ENCODE measurements around the gene SELENOW.
A peak's percentile ranks its signal among the peaks of the same experiment; 100 is the strongest.
"Not testable (repeated sequence)": the region's sequence is repeated elsewhere in the genome, so short reads cannot be mapped to it uniquely, and the experiment has no call there.

SELENOW gene

DNA sequence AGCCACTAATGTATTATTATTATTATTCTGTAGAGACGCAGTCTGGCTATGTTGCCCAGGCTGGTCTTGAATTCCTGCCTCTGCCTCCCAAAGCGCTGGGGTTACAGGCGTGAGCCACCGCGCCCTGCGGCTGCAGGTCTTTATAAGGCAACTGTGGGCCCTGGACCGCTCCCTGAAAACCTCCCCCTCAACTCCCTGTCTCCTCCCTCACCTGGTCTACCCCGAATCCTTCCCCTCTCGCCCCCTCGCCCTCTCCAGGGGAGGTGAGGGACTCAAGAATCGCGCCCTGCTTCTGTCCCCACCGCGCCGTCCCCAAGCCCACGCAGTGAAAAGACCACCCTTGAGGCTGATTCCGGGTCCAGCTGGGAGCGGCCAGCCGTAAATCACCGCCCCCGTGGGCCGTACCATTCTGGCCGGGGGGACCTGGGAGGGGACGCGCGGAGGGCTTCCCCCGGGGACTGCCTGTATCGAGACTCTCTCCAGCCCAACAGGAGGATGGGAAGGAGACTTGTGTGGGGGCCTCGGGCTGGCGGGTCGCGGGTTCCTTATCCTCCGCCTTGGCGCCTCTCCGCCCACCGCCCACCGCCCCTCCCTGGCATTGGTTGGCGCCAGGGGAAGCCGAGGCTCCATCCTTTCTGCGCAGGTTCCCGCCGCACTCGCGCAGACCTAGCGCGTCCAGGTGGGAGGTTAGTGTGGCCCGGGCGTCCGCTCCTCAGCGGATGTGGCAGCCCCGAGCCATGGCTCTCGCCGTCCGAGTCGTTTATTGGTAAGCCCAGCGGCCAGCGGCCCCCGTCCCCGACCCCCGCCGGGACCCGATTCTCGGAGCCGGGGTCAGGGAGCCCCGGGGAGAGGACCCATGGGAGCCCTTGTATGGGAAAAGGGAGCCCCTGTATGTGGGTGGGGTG, at the start of gene SELENOW:
TSS of gene SELENOW (plus strand) at position 655 of the 905 bp plus-strand sequence. CDS start at position 738, 83 bp downstream.
- no peak for FAIRE-seq

DNA sequence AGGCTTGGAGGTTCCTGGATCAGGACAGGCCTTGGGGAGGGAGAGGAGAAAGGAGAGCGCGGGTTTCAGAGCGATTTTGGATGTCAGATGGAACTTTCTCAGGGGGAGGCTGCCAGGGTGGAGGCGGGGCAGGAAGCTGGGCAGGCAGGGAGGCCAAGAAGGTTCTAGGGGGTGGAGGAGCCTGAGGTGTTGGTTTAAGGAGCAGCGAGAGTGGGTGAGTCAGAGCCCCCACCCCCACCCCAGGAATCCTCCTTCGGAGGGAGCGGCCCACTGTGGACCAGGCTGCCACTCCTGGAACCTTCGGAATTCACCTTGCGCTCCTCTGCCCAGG, 49.1 kb upstream of the SELENOW start:
- FAIRE-seq: no peak

DNA sequence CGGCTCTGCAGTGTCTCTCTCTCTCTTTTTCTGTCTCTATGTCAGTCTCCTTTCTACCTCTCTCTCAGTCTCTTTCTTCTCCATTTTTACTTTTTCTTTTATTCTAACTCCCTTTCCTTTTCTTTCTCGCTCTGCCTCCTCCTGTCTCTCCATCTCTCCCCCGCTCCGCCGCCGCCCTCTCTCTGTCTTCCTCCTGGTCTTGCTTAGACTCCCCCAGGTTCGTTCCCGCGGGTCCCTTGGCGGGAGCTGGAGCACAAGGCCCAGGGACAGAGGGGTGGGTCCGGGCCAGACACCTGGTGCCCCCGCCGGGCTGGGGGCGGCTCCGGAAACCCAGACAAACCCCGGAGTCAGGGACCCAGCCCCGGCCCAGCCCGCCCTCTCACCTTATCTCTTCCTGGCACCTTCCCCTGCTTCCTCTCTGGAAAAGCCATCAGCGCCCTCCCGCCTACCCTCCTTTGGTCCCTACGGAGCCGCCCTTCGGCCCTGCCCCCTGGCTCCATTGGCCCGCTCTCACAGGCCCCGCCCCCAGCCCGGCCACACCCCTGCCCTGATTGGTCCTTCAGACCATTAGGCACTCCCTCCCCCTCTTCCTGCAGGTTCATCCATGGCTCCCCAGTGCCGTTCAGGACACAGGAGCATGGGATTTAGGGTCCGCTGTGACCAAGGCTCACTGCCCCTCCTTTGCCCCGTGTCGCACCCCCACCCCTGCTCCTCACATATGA, 48.5 kb upstream of the SELENOW start:
- no peak for FAIRE-seq

DNA sequence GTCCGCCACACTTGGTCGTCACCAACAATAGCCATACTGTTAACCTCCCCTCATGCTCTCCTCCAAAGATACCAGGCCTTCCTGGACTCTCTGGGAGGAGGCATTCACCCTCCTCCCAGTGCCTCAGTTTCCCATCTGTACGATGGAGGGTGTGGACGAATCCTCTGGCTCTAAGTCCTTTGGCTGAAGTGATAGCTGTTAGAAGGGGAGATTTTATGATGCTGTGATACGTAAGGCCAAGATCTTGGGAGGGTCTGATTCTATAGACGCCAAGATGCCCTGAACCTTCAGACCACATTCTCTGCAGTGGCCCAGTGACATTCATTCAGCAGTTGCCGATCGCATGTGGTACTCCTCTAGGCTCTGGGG, 48.0 kb upstream of the SELENOW start:
- no peak for FAIRE-seq

DNA sequence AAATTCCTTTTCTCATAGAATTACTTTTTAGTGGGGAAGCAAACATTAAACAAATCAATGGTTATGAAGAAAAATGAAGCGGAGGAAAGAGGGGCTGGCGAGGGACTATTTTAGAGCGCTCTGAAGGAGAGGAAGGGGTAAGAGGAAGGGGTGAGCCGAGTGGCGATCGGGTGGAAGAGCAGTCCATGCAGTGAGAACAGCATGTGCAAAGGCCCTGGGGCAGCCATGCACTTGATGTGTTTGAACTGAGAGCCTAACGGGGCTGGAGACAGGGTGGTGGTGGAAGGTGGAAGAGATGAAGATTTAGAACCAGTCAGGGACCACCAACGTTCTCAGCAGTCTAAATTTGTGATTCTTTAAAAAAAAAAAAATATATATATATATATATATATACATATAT, 47.6 kb upstream of the SELENOW start:
- no peak for FAIRE-seq

DNA sequence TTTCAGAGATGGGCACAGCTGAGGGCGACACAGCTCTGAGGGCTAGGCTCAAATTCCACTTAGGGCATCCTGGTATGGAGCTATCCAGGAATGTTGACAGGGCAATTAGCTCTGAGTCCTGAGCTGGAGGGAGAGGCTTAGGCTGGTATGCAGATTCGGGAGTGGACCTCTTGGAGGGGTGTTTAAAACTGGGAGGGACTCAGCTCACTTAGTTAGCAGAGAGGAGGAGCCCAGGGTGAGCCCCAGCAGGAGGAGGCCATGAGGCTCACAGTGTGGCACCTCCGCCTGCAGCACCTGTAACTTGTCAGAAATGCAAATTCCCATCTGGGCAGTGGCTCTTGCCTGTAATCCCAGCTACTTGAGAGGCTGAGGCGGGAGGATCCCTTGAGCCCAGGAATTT, 43.4 kb upstream of the SELENOW start:
- FAIRE-seq: no peak

DNA sequence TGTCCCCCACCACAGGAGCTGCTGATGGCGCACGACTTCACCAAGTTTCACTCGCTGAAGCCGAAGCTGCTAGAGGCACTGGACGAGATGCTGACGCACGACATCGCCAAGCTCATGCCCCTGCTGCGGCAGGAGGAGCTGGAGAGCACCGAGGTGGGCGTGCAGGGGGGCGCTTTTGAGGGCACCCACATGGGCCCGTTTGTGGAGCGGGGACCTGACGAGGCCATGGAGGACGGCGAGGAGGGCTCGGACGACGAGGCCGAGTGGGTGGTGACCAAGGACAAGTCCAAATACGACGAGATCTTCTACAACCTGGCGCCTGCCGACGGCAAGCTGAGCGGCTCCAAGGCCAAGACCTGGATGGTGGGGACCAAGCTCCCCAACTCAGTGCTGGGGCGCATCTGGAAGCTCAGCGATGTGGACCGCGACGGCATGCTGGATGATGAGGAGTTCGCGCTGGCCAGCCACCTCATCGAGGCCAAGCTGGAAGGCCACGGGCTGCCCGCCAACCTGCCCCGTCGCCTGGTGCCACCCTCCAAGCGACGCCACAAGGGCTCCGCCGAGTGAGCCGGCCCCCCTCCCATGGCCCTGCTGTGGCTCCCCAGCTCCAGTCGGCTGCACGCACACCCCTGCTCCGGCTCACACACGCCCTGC, 37.5 kb upstream of the SELENOW start:
- no peak for FAIRE-seq

DNA sequence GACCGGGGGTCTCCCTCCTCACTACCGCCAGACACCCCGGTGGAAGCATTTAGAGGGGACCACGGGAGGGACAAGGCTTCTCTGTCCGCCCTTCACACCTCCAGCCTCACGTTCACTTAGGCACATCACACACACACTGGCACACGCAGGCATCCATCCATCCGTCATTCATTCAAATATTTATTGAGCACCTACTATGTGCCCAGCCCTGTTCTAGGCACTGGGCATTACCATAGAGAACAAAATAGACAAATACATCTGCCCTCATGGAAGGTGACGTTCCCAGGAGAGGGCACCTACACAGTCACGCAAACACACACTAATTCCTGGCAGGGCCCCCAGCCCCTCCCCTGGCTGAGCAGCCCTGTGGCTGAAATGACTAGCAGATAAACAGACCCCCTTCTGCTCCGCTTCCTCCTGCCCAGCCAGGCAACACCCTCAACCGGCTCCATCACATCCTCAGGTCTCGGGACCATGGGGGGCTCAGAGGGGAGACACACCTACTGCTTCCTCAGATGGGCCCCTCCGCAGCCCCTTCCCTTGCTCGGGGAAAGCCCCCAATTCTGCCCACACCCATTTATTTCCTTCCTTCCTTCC, 36.9 kb upstream of the SELENOW start:
- FAIRE-seq: no peak

DNA sequence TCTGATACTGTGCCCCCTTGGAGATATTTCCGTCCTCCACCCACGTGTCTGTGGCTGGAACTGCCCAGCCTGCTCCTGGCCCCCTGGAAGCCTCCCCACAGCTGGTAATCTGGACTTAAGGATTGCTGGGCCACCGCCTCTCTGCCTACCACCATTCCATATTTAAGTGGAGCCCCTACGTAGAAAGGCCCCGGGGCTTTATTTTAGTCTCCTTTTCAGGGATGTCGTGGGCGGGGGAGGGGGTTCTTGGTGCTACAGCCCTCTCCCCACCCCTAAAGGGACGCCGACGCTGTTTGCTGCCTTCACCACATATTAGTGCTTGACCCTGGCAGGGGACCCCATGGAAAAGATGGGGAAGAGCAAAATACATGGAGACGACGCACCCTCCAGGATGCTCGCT, 35.9 kb upstream of the SELENOW start:
- no peak for FAIRE-seq

DNA sequence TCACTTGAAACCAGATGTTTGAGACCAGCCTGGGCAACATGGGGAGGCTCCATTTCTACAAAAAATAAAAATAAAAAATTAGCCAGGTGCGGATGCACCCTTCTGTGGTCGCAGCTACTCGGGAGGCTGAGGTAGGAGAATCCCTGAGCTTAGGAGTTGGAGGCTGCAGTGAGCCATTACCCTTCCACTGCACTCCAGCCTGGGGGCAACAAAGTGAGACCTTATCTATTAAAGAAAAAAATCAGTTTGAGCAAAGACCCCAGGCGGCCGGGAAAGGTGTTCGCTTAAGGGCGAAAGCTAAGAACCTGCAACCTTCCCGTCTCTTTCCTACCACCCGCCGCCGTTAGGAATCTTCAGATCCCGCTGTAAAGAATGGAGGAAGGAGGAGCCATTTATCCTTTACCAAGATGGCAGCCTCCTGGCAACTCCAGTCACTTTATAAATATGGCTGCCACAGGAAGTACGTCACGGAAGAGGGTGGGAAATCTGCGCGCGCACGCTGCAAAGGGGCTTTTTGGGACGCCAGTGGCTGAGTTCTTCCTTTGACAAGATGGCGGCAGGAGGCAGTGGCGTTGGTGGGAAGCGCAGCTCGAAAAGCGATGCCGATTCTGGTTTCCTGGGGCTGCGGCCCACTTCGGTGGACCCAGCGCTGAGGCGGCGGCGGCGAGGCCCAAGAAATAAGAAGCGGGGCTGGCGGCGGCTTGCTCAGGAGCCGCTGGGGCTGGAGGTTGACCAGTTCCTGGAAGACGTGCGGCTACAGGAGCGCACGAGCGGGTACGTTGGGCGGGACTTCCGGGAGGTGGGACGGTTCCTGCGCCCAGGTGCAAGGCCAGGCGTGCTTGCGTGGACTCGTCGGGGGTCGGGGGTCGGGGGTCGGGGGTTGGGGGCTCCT, 33.2 kb upstream of the SELENOW start, which contains the start of gene NOP53:
TSS of gene NOP53 (plus strand) at position 537 of the 892 bp plus-strand sequence. CDS start at position 551, 14 bp downstream.
- peak; percentile 94 for FAIRE-seq

DNA sequence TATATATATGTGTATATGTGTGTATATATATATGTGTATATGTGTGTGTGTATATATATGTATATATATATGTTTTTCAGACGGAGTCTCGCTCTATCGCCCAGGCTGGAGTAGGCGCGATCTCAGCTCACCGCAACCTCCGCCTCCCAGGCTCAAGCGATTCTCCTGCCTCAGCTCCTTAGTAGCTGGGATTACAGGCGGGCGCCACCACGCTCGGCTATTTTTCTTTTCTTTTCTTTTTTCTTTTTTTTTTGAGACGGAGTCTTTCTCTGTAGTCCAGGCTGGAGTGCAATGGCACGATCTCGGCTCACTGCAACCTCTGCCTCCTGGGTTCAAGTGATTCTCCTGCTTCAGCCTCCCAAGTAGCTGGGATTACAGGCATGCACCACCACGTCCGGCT, 32.4 kb upstream of the SELENOW start:
- not testable (repeated sequence) for FAIRE-seq

DNA sequence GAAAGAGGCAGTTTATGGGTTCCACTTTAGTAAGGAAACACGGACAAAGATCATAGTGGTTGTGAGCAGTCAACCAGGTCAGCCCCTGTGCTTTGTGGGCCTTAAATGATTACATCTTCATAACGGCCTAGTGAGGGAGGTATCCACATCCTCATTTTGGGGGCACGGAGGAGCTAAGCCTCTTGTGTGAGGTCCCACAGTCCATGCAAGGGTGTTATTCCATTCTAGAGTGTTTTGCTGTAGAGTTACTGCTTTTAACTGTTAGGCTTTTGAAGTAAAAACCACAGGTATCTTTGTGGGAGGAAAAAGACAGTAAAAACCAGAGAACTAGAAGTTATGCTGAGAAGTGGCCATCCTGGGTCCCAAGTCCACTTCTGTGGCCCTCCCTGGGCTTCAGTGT, 29.2 kb upstream of the SELENOW start:
- no peak for FAIRE-seq

DNA sequence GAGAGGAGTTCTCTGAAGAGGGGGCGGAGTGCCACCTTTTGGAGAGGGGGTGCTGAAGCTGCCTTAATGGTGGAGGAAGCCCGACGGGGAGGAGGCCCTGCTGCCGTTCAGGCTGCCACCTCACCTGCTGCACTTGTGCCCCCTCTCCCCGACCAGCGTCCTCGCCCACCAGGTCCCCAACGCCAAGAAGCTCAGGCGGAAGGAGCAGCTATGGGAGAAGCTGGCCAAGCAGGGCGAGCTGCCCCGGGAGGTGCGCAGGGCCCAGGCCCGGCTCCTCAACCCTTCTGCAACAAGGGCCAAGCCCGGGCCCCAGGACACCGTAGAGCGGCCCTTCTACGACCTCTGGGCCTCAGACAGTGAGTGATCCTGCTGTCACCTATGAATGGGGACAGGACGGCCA, 27.8 kb upstream of the SELENOW start:
- no peak for FAIRE-seq

DNA sequence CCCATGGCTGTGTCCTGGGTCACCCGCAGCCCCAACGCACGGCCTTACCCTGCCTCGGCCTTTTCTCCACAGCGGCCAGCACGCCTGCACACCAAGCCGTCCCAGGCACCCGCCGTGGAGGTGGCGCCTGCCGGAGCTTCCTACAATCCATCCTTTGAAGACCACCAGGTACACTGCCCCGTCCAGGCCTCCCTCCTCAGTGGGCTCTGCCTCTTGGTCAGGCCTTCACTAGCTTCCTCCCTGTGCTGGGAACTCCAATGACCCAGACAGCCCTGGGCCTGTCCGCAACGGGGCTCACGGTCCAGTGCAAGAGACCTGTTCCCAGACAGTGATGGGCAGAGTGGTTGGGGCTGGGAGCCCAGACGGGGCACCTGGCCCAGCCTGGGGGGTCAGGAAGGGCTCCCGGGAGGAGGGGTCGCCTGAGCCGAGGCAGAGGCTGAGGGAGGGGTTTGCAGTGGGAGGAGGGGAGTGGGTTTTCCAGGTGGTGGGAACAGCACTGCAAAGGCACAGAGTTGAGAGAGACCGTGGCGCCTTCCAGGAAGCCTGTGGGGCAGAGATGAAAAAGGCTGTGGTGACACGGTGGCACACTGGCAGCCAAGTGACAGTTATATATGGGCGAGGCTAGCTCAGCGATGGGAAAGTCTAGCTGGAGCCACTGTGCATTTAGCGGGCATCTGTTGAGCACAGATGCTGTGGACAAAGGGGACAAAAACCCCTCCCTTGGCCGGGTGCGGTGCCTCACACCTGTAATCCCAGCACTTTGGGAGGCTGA, 25.9 kb upstream of the SELENOW start:
- no peak for FAIRE-seq

DNA sequence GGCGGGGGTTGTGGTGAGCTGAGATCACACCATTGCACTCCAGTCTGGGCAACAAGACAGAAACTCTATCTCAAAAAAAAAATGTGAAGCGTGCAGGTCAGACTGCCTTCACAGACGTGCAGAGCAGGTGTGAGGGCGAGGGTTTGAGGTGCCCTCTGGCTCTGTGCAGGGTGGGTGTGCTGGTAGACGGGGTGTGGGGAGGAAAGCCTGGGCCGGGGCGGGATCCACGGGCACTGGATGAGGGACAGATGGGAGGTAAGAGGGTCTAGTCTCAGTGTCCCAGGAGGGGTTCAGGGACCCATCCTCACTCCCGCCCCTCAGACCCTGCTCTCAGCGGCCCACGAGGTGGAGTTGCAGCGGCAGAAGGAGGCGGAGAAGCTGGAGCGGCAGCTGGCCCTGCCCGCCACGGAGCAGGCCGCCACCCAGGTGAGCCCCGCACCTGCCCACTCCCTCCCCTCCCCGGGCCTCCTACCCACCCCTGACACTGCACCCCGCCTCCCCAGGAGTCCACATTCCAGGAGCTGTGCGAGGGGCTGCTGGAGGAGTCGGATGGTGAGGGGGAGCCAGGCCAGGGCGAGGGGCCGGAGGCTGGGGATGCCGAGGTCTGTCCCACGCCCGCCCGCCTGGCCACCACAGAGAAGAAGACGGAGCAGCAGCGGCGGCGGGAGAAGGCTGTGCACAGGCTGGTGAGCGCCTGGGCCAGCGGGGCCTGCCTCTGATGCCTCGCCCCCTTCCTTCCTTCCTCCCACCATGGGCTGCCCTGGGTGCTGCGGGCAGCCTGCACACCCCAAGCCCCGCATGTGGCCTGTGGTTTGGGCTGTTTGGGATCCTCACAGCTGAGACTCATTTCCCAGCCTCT, 24.1 kb upstream of the SELENOW start:
- FAIRE-seq: no peak

DNA sequence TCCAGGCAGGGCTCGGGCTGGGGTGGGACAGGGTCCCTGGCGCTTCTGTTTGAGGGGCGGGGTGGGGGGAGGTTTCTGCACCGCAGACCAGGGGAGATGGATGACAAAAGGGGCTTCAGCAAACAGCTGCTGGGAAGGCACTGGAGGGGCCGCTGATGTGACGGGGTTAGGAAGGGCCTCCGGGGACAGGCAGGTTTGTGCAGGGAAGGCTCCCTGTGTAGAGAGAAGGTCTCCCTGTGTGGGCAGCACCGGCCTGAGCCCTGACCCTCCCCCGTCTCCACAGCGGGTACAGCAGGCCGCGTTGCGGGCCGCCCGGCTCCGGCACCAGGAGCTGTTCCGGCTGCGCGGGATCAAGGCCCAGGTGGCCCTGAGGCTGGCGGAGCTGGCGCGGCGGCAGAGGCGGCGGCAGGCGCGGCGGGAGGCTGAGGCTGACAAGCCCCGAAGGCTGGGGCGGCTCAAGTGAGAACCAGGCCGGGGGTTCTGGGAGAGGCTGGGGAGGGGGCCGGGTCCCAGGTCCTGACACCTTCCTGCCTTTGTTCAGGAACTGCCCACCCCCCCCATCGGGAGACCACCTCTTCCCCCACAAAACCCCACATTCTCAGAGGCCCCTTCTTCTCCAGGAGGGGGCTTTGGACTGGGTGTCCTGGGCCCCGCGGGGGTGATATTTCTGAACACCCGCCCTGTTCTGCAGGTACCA, 23.3 kb upstream of the SELENOW start:
- FAIRE-seq: no peak

DNA sequence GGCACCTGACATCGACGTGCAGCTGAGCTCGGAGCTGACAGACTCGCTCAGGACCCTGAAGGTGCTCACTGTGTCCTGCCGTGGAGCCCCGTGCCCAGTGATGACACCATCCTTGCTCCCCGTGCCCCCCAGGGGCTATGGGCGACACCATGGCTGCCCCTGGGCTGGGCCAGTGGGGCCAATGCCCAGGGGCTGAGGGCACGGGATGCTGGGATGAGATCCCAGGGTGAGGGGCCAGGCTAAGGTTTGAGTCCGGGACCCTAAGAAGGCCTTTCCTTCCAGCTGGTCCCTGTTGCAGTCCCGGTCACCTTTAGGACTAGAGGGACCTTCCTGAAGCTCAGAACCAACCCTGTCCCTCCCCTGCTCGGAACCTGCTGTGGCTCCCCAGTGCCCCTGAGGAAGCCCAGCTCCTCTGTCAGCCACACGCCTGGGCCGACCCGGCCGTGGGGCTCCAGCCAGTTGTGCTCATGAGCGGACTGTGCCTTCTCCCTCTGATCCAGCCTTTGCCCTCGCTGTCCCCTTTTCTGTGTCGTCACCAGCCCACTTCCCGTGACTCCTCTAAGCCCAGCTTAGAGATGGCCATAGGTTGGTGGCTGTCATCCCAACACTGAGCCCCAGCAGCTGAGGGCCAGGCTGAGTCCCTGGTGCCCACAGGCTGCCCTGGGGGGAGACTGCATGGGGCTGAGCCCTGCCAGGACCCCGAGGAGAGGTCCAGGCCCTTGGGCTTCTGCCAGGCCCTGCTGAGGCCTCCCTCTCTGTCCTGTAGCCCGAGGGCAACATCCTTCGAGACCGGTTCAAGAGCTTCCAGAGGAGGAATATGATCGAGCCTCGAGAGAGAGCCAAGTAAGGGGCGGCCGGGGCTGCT, 22.5 kb upstream of the SELENOW start:
- FAIRE-seq: no peak

DNA sequence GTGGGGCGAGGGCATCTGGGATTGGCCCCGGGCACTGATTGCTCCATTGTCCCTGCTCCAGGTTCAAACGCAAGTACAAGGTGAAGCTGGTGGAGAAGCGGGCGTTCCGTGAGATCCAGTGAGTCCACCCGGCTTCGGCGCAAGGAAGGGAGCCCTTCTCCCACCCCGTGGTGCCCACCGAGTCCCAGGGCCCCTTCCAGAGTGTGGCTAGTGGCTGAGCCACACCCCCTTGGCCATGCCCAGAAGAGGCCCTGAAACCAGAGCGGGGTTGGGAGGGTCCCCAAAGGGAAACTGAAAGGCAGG, 21.9 kb upstream of the SELENOW start:
- FAIRE-seq: no peak

All from G401.6 (cell line).